Mesenchymal stem cell (in vitro differentiated cells and primary cell): ENCODE measurements around the gene SMO.

Experiments
- DNase-seq: peaks from one replicate; pipeline ENCODE4 v3.0.0-alpha.2; 2013
- H2AFZ ChIP-seq: one replicate; pipeline ENCODE4 v1.6.1; 2013; ENCODE audit warnings: low read depth, mild to moderate bottlenecking, control low read depth, inconsistent platforms, low read length, moderate library complexity
- H2AK5ac ChIP-seq: 2 replicates; pipeline ENCODE4 v1.6.1; 2013; ENCODE audit warnings: low read length, moderate library complexity, mild to moderate bottlenecking, inconsistent platforms; ENCODE audit not compliant: severe bottlenecking
- H2BK120ac ChIP-seq: one replicate; pipeline ENCODE4 v1.6.1; 2013; ENCODE audit warnings: low read depth, mild to moderate bottlenecking, inconsistent platforms, low read length, moderate library complexity
- H2BK12ac ChIP-seq, 2 experiments: one replicate each; pipeline ENCODE4 v1.6.1; 2013; ENCODE audit warnings: inconsistent platforms in 2 of 2, low read length in 2 of 2, mild to moderate bottlenecking in 2 of 2, moderate library complexity in 2 of 2, control low read depth in 1 of 2
- H2BK15ac ChIP-seq: one replicate; pipeline ENCODE4 v1.6.1; 2013; ENCODE audit warnings: mild to moderate bottlenecking, low read depth, inconsistent platforms; ENCODE audit not compliant: poor library complexity, severe bottlenecking
- H2BK5ac ChIP-seq: 2 replicates; pipeline ENCODE4 v1.6.1; 2013; ENCODE audit warnings: low read depth, mild to moderate bottlenecking, low read length, control low read depth, inconsistent platforms; ENCODE audit not compliant: poor library complexity, severe bottlenecking
- H3K14ac ChIP-seq, 2 experiments: one replicate each; pipeline ENCODE4 v1.6.1; 2013; ENCODE audit warnings: inconsistent platforms in 2 of 2, low read length in 2 of 2, control low read depth in 1 of 2, mild to moderate bottlenecking in 1 of 2, moderate library complexity in 1 of 2
- H3K18ac ChIP-seq, 2 experiments: one replicate each; pipeline ENCODE4 v1.6.1; 2013; ENCODE audit warnings: inconsistent platforms in 2 of 2, low read length in 2 of 2, control low read depth in 1 of 2, low read depth in 1 of 2, mild to moderate bottlenecking in 1 of 2
- H3K23ac ChIP-seq, 2 experiments: one replicate each; pipeline ENCODE4 v1.6.1; 2013; ENCODE audit warnings: inconsistent platforms in 2 of 2, low read length in 2 of 2, mild to moderate bottlenecking in 2 of 2, moderate library complexity in 2 of 2, control low read depth in 1 of 2
- H3K27ac ChIP-seq: 2 replicates; pipeline ENCODE4 v1.5.1; 2013; ENCODE audit warnings: mild to moderate bottlenecking, moderate library complexity, low read length, control low read depth, inconsistent platforms; ENCODE audit not compliant: poor library complexity, severe bottlenecking
- H3K27me3 ChIP-seq, 2 experiments: 2 replicates each; pipeline versions ENCODE4 v1.6.1 to v1.7.0; 2013; ENCODE audit warnings: low read length in 2 of 2, mild to moderate bottlenecking in 2 of 2, moderate library complexity in 2 of 2, control low read depth in 1 of 2, inconsistent platforms in 1 of 2; ENCODE audit not compliant: control insufficient read depth in 1 of 2, insufficient read depth in 1 of 2
- H3K36me3 ChIP-seq, 2 experiments: 2 replicates each; pipeline versions ENCODE4 v1.6.1 to v1.7.0; 2013; ENCODE audit warnings: low read length in 2 of 2, control low read depth in 1 of 2, inconsistent platforms in 1 of 2, low read depth in 1 of 2, mild to moderate bottlenecking in 1 of 2; ENCODE audit not compliant: insufficient read depth in 2 of 2, control insufficient read depth in 1 of 2
- H3K4ac ChIP-seq, 2 experiments: one replicate each; pipeline ENCODE4 v1.6.1; 2013; ENCODE audit warnings: inconsistent platforms in 2 of 2, low read length in 2 of 2, mild to moderate bottlenecking in 2 of 2, moderate library complexity in 2 of 2, control low read depth in 1 of 2, low read depth in 1 of 2
- H3K4me1 ChIP-seq: 2 replicates; pipeline ENCODE4 v1.6.1; 2013; ENCODE audit warnings: low read depth, low read length, control low read depth; ENCODE audit not compliant: control insufficient read depth, insufficient read depth
- H3K4me2 ChIP-seq: 2 replicates; pipeline ENCODE4 v1.6.1; 2013; ENCODE audit warnings: low read length, mild to moderate bottlenecking, inconsistent platforms; ENCODE audit not compliant: poor library complexity, severe bottlenecking
- H3K4me3 ChIP-seq, 2 experiments: 2 replicates each; pipeline versions ENCODE4 v1.5.1 to v1.7.0; 2013; ENCODE audit warnings: low read length in 2 of 2, mild to moderate bottlenecking in 2 of 2, control low read depth in 1 of 2, low read depth in 1 of 2; ENCODE audit not compliant: insufficient read depth in 1 of 2
- H3K79me1 ChIP-seq: replicated peaks from 2 replicates; pipeline ENCODE4 v1.6.1; 2013; ENCODE audit warnings: mild to moderate bottlenecking, control low read depth, low read length, inconsistent platforms; ENCODE audit not compliant: poor library complexity, severe bottlenecking
- H3K9ac ChIP-seq: 2 replicates; pipeline ENCODE4 v1.7.0; 2013; ENCODE audit warnings: mild to moderate bottlenecking, low read length, moderate library complexity
- H3K9me3 ChIP-seq: 2 replicates; pipeline ENCODE4 v1.7.0; 2013; ENCODE audit warnings: mild to moderate bottlenecking, low read length; ENCODE audit not compliant: control insufficient read depth
- H4K8ac ChIP-seq: one replicate; pipeline ENCODE4 v1.6.1; 2013; ENCODE audit warnings: inconsistent platforms, mild to moderate bottlenecking, low read length, moderate library complexity
- H4K91ac ChIP-seq: one replicate; pipeline ENCODE4 v1.6.1; 2013; ENCODE audit warnings: mild to moderate bottlenecking, low read length, inconsistent platforms
- WGBS: methylation state at CpG from one replicate; pipeline ENCODE4 v1.1.7; 2013; ENCODE audit warnings: mixed read lengths; 5-methylcytosine and 5-hydroxymethylcytosine counted together

The SMO gene

DNA sequence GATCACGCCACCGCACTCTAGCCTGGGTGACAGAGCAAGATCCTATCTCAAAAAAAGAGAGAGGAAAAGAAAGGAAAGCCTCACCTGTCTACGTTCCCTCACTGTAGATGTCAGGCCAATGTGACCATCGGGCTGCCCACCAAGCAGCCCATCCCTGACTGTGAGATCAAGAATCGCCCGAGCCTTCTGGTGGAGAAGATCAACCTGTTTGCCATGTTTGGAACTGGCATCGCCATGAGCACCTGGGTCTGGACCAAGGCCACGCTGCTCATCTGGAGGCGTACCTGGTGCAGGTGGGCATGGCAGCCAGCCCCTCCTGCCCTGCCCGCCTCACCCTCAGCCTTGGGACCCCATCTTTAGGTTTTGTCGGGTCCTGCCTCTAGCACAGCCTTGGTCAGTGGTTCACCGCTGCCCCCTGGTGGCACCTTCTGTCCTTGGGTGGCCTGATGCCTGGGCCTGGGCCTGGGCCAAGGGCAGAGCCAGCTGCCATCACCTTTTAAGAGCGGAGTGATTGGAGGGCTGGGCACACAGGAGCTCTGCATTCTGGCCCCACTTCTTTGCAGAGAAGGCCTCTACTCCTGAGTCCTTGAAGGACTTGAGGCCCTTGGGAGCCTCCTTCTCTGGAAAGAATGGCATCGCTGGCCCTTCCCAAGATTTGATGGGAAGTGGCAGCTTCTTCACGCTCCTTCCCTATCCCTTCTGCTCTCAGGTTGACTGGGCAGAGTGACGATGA is 22.0 kb downstream of the SMO start:
- Histone ChIP-seq H4K8ac (no peak overlapping the region), H3K27me3 (peaks cover 0 to 28% of the 10 kb centered on the region in 2 experiments)
- WGBS, result 80% methylated on average over 16 of the region's 16 CpGs

DNA sequence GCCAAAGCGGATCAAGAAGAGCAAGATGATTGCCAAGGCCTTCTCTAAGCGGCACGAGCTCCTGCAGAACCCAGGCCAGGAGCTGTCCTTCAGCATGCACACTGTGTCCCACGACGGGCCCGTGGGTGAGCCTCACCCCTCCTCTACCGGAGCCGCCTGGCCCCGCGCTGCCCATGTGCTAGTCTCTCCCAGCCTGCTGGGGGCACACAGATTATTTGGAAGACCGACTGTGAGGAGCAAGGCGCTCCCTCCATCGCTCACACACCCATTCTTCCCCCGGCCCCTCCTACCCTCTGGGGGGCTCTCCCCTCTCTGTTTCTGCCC is 22.5 kb downstream of the SMO start:
- Histone ChIP-seq H4K8ac (no peak overlapping the region), H3K27me3 (peaks cover 0 to 28% of the 10 kb centered on the region in 2 experiments), H2AFZ (no peak overlapping the region), H2BK5ac (no peak overlapping the region), H3K4me2 (no peak overlapping the region), H3K9me3 (no peaks in the 10 kb centered on the region), H4K91ac (no peak overlapping the region), H3K79me1 (no peaks in the 10 kb centered on the region), H3K4ac (no peak overlapping the region), H3K18ac (no peak overlapping the region), H3K27ac (no peak overlapping the region), H2BK15ac (no peak overlapping the region), H3K23ac (no peak overlapping the region), H2BK120ac (no peak overlapping the region), H3K4me3 (no peak overlapping the region), H3K4me1 (peaks cover 7% of the 10 kb centered on the region), H2AK5ac (no peak overlapping the region), H3K36me3 (peaks cover 0 to 68% of the 10 kb centered on the region in 2 experiments), H3K9ac (no peak overlapping the region), H3K14ac (no peak overlapping the region), H2BK12ac (no peak overlapping the region)
- 95% methylated on average over 14 of the region's 14 CpGs for WGBS
- DNase-seq, result no peak

More for the DNA sequence above, 22.0 kb downstream of the SMO start:
- no peak overlapping the region for H3K27ac ChIP-seq
- H3K9ac ChIP-seq, result no peak overlapping the region
- no peaks in the 10 kb centered on the region for H3K79me1 ChIP-seq
- DNase-seq, result peak; percentile 52
- H3K4me1 ChIP-seq, result peaks cover 7% of the 10 kb centered on the region
- H3K4me3 ChIP-seq, result no peak overlapping the region
- H3K4me2 ChIP-seq, result no peak overlapping the region
- no peak overlapping the region for H2BK15ac ChIP-seq
- H2AK5ac ChIP-seq, result no peak overlapping the region
- peaks cover 0 to 73% of the 10 kb centered on the region in 2 experiments for H3K36me3 ChIP-seq
- H2AFZ ChIP-seq, result no peak overlapping the region
- H3K14ac ChIP-seq, result no peak overlapping the region
- no peaks in the 10 kb centered on the region for H3K9me3 ChIP-seq
- H2BK5ac ChIP-seq, result no peak overlapping the region
- H3K18ac ChIP-seq, result no peak overlapping the region
- H2BK120ac ChIP-seq, result no peak overlapping the region
- H2BK12ac ChIP-seq, result no peak overlapping the region
- no peak overlapping the region for H4K91ac ChIP-seq
- H3K4ac ChIP-seq, result no peak overlapping the region
- no peak overlapping the region for H3K23ac ChIP-seq

DNA sequence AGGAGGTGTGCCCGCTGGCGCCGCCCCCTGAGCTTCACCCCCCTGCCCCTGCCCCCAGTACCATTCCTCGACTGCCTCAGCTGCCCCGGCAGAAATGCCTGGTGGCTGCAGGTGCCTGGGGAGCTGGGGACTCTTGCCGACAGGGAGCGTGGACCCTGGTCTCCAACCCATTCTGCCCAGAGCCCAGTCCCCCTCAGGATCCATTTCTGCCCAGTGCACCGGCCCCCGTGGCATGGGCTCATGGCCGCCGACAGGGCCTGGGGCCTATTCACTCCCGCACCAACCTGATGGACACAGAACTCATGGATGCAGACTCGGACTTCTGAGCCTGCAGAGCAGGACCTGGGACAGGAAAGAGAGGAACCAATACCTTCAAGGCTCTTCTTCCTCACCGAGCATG is 23.7 kb downstream of the SMO start:
- H2BK5ac ChIP-seq, result no peak overlapping the region
- H3K4me3 ChIP-seq, result no peak overlapping the region
- WGBS, result 95% methylated on average over 11 of the region's 14 CpGs

DNA sequence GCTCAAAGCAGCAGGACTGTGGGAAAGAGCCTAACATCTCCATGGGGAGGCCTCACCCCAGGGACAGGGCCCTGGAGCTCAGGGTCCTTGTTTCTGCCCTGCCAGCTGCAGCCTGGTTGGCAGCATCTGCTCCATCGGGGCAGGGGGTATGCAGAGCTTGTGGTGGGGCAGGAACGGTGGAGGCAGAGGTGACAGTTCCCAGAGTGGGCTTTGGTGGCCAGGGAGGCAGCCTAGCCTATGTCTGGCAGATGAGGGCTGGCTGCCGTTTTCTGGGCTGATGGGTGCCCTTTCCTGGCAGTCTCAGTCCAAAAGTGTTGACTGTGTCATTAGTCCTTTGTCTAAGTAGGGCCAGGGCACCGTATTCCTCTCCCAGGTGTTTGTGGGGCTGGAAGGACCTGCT is 24.2 kb downstream of the SMO start:
- 83% methylated on average over 4 of the region's 4 CpGs for WGBS
- H2AFZ ChIP-seq, result no peak overlapping the region
- H3K23ac ChIP-seq, result no peak overlapping the region
- H3K9ac ChIP-seq, result no peak overlapping the region
- peaks cover 7% of the 10 kb centered on the region for H3K4me1 ChIP-seq
- H3K4me3 ChIP-seq, result no peak overlapping the region
- H4K8ac ChIP-seq, result no peak overlapping the region
- no peak overlapping the region for H3K14ac ChIP-seq
- peaks cover 0 to 54% of the 10 kb centered on the region in 2 experiments for H3K36me3 ChIP-seq
- no peak overlapping the region for H4K91ac ChIP-seq
- H2AK5ac ChIP-seq, result no peak overlapping the region
- peaks cover 0 to 28% of the 10 kb centered on the region in 2 experiments for H3K27me3 ChIP-seq
- H3K4ac ChIP-seq, result no peak overlapping the region
- no peak overlapping the region for H2BK15ac ChIP-seq
- no peak overlapping the region for H3K18ac ChIP-seq
- H2BK5ac ChIP-seq, result no peak overlapping the region
- H3K4me2 ChIP-seq, result no peak overlapping the region
- no peak overlapping the region for H3K27ac ChIP-seq
- DNase-seq, result no peak
- no peak overlapping the region for H2BK12ac ChIP-seq
- no peaks in the 10 kb centered on the region for H3K9me3 ChIP-seq
- no peaks in the 10 kb centered on the region for H3K79me1 ChIP-seq
- H2BK120ac ChIP-seq, result no peak overlapping the region

More for the DNA sequence above, 23.7 kb downstream of the SMO start:
- Histone ChIP-seq H3K4me2 (no peak overlapping the region), H3K27ac (no peak overlapping the region), H2BK15ac (no peak overlapping the region), H3K36me3 (peaks cover 0 to 58% of the 10 kb centered on the region in 2 experiments), H3K23ac (no peak overlapping the region), H3K9me3 (no peaks in the 10 kb centered on the region), H3K18ac (no peak overlapping the region), H2BK120ac (no peak overlapping the region), H2AK5ac (no peak overlapping the region), H2AFZ (no peak overlapping the region), H3K9ac (no peak overlapping the region), H3K14ac (no peak overlapping the region), H2BK12ac (no peak overlapping the region), H3K4me1 (peaks cover 7% of the 10 kb centered on the region), H4K91ac (no peak overlapping the region), H3K79me1 (no peaks in the 10 kb centered on the region), H4K8ac (no peak overlapping the region), H3K4ac (no peak overlapping the region), H3K27me3 (peaks cover 0 to 28% of the 10 kb centered on the region in 2 experiments)
- DNase-seq, result no peak
